ENCODE measurements around the gene ZNF608. TPM values are rescaled to one million over a fixed set of nuclear protein-coding genes. Genes with fewer than 3 reads are reported as not detected.

ZNF608 gene
- total and polyA plus RNA-seq, 2 experiments from 2014 or later: 20.5 to 42.4 TPM

- TF ChIP-seq NANOG (IDR thresholded peaks at IDR 0.05; ENCODE audit: borderline replicate concordance) (no peak), STAT1 (IDR thresholded peaks at IDR 0.05; ENCODE audit: unreplicated experiment) (no peak), EZH2 (IDR thresholded peaks at IDR 0.05; ENCODE audit: low read depth, unreplicated experiment) (no peak), ZNF331 (CRISPR knock-in tag; IDR thresholded peaks at IDR 0.05; ENCODE audit: low read depth) (no peak), CREB1 (CRISPR knock-in tag; IDR thresholded peaks at IDR 0.05; ENCODE audit: low read depth) (no peak), POLR2AphosphoS5 (IDR thresholded peaks at IDR 0.05; ENCODE audit: low read depth) (no peak), EZH2phosphoT487 (IDR thresholded peaks at IDR 0.05; ENCODE audit: unreplicated experiment) (no peak), ZNF114 (CRISPR knock-in tag; IDR thresholded peaks at IDR 0.05) (no peak)
Observed at GRCh38 chr5:124730381-124730780, 16.1 kb downstream of the ZNF608 start (continued).

DNA sequence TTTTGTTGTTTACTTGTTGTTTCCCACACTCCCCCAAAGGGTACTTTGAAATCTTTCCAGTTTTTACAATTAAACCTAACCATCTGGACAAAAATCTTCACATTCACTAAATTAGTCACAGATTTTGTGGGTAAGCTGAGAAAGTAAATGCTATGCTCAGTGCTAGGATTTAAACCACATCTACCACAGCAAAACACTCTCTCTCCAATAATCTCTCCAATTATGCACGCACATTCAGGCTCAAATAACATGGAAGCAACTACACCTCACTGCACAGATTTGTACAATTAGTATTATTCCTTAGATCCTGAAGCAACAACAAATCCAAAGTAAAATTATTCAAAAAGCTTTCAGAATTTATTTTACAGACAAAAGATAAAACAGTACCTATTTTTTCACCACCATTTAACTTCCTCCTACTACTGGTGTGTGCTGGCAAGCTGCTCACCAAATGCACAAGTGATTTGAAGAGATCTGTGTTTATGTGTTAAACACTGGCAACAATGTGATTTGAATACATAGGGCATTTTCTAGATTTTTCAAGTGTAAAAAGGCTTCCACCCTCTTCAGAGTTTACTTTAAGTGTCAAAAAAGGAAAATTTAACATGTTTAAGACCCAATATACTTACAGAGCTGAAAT is 16.6 kb downstream of the ZNF608 start:
- no peaks in the 10 kb centered on the region; the same call in 1 of the 2 replicates for H4K20me1 ChIP-seq (replicated peaks; ENCODE audit: insufficient read depth)
- ATAC-seq (no peak), DNase-seq (ENCODE audit: low spot score) (no peak)
- H3K4me3 Mint-ChIP-seq: no peak overlapping the region
- H3K36me3 Mint-ChIP-seq (ENCODE audit: low read depth): peaks cover 11% of the 10 kb centered on the region
- peak overlapping the region; percentile 28; the same call in 1 of the 2 replicates for H3K4me2 ChIP-seq
- peak overlapping the region; percentile 72; the same call in 1 of the 2 replicates for H3K27ac Mint-ChIP-seq
- H3K4me1 Mint-ChIP-seq: peaks cover 73% of the 10 kb centered on the region
- no peaks in the 10 kb centered on the region for H3K36me3 ChIP-seq (ENCODE audit: insufficient read depth)
- H2AFZ ChIP-seq: no peak overlapping the region
- H3F3A ChIP-seq (replicated peaks; ENCODE audit: low read depth): no peaks in the 10 kb centered on the region
- H3K79me2 ChIP-seq (replicated peaks; ENCODE audit: insufficient read depth): peaks cover 100% of the 10 kb centered on the region
- H3K4me3 ChIP-seq: no peak overlapping the region
- H3K4me1 ChIP-seq (ENCODE audit: insufficient read depth): peaks cover 45% of the 10 kb centered on the region
- no peaks in the 10 kb centered on the region for H3K27me3 ChIP-seq (ENCODE audit: insufficient read depth)
- TF ChIP-seq CREB1 (CRISPR knock-in tag; IDR thresholded peaks at IDR 0.05; ENCODE audit: low read depth) (no peak), CTCF (conservative IDR thresholded peaks at IDR 0.05; ENCODE audit: low read depth in 2 of 2) (no peak), ZNF114 (CRISPR knock-in tag; IDR thresholded peaks at IDR 0.05) (no peak), EZH2phosphoT487 (IDR thresholded peaks at IDR 0.05; ENCODE audit: unreplicated experiment) (no peak), STAT1 (IDR thresholded peaks at IDR 0.05; ENCODE audit: unreplicated experiment) (no peak), ZNF331 (CRISPR knock-in tag; IDR thresholded peaks at IDR 0.05; ENCODE audit: low read depth) (no peak), REST (IDR thresholded peaks at IDR 0.05; ENCODE audit: unreplicated experiment) (no peak)
- TF ChIP-seq, protein P1, sequence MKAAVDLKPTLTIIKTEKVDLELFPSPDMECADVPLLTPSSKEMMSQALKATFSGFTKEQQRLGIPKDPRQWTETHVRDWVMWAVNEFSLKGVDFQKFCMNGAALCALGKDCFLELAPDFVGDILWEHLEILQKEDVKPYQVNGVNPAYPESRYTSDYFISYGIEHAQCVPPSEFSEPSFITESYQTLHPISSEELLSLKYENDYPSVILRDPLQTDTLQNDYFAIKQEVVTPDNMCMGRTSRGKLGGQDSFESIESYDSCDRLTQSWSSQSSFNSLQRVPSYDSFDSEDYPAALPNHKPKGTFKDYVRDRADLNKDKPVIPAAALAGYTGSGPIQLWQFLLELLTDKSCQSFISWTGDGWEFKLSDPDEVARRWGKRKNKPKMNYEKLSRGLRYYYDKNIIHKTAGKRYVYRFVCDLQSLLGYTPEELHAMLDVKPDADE (IDR thresholded peaks at IDR 0.05): no peak
- no peak overlapping the region for H3K27ac ChIP-seq (ENCODE audit: low read depth)
- H3K27me3 Mint-ChIP-seq (ENCODE audit: insufficient read depth, low read depth, poor library complexity): no peaks in the 10 kb centered on the region
- no peaks in the 10 kb centered on the region; the same call in 2 of the 3 replicates for H3K9me3 Mint-ChIP-seq
- H3K9me2 ChIP-seq (ENCODE audit: insufficient read depth): peaks cover 13% of the 10 kb centered on the region

Measured in GM23338 (cell line).